HepG2 (cell line): ENCODE measurements around the gene SMKR1. TPM values are rescaled to one million over a fixed set of nuclear protein-coding genes. Genes with fewer than 3 reads are reported as not detected.

Experiments
- ATAC-seq: fragments of 200-7000 bp; cut with Tn5 transposase; 3 replicates; pipeline ENCODE4 v1.9.1; 2020; ENCODE audit warnings: mild to moderate bottlenecking, moderate library complexity
- BruUV-seq: library from RNA; stranded (reverse); fragments of 400-500 nt; replicated peaks from 2 replicates; lab custom pipeline; 2021; lab: Mats Ljungman, UMichigan
- CTCF ChIA-PET: fragments of 300-600 bp; formaldehyde crosslinking; extraction: SDS; loops from one replicate; lab custom pipeline; 2021; ENCODE audit warnings: low total read pairs, inconsistent platforms, low intra/inter-chr PET ratio; lab: Yijun Ruan, JAX
- POLR2A ChIA-PET: fragments of 350-600 bp; sonication (Branson Sonifier 250); formaldehyde crosslinking; loops from one replicate; lab custom pipeline; 2020; ENCODE audit warnings: antibody characterized with exemption, inconsistent platforms; lab: Yijun Ruan, JAX
- DNase-seq: peaks from one replicate; pipeline ENCODE4 v3.0.0-alpha.2; 2015; ENCODE audit warnings: low spot score
- FAIRE-seq: peaks from 3 replicates; lab custom pipeline; 2011; peaks lifted over from hg19 to GRCh38; lab: Jason Lieb, UNC
- H2AFZ ChIP-seq: one replicate; pipeline ENCODE4 v1.6.1; 2011; ENCODE audit warnings: low read length, inconsistent platforms
- H3K27ac ChIP-seq: fragments of 300-600 bp; 3 replicates; pipeline ENCODE4 v1.8.0; 2011; ENCODE audit warnings: mixed run types, mild to moderate bottlenecking, mixed read lengths, low read length, inconsistent platforms; ENCODE audit not compliant: insufficient read depth; ENCODE audit errors: extremely low read length
- H3K27me3 ChIP-seq, 2 experiments: fragments of 200-600 bp in 1 of 2; 2 replicates in 1 of 2; 3 replicates in 1 of 2; pipeline versions ENCODE4 v1.6.0 to v1.8.0; 2011; ENCODE audit warnings: low read length in 2 of 2, mild to moderate bottlenecking in 2 of 2, moderate library complexity in 2 of 2, inconsistent platforms in 1 of 2; ENCODE audit not compliant: insufficient read depth in 2 of 2, control insufficient read depth in 1 of 2
- H3K36me3 ChIP-seq, 2 experiments: fragments of 200-600 bp in 1 of 2; replicated peaks in 1 of 2; 2 replicates in 1 of 2; 3 replicates in 1 of 2; pipeline versions ENCODE4 v1.5.1 to v1.8.0; 2011; ENCODE audit warnings: low read length in 2 of 2, inconsistent platforms in 1 of 2; ENCODE audit not compliant: insufficient read depth in 2 of 2, control insufficient read depth in 1 of 2
- H3K4me1 ChIP-seq: 2 replicates; pipeline ENCODE4 v1.5.1; 2012; ENCODE audit warnings: low read length, inconsistent platforms; ENCODE audit not compliant: insufficient read depth
- H3K4me2 ChIP-seq: 2 replicates; pipeline ENCODE4 v1.6.0; 2011; ENCODE audit warnings: low read depth, low read length, inconsistent platforms
- H3K4me3 ChIP-seq, 3 experiments: fragments of 200-600 bp in 1 of 3; sonication (generic), shearing (Covaris generic) in 1 of 3; replicated peaks in 1 of 3; 2 replicates each; pipeline ENCODE4 v1.5.1; 2011 to 2016; ENCODE audit warnings: low read length in 3 of 3, inconsistent platforms in 2 of 3, low read depth in 2 of 3, mild to moderate bottlenecking in 2 of 3, control low read depth in 1 of 3, mixed read lengths in 1 of 3; ENCODE audit not compliant: insufficient read depth in 1 of 3
- H3K79me2 ChIP-seq: one replicate; pipeline ENCODE4 v1.6.1; 2011; ENCODE audit warnings: low read length, inconsistent platforms; ENCODE audit not compliant: insufficient read depth
- H3K9ac ChIP-seq: 2 replicates; pipeline ENCODE4 v1.6.0; 2011; ENCODE audit warnings: mild to moderate bottlenecking, low read depth, low read length, inconsistent platforms; ENCODE audit not compliant: insufficient read depth
- H3K9me3 ChIP-seq: 2 replicates; pipeline ENCODE4 v1.5.1; 2012; ENCODE audit warnings: mild to moderate bottlenecking, low read length
- H4K20me1 ChIP-seq: 2 replicates; pipeline ENCODE4 v1.6.0; 2011; ENCODE audit warnings: inconsistent platforms, mild to moderate bottlenecking, low read length, moderate library complexity; ENCODE audit not compliant: insufficient read depth
- ARID2 ChIP-seq: sonication (generic); formaldehyde crosslinking; IDR thresholded peaks from 2 replicates; pipeline ENCODE4 v1.8.1; 2022; ENCODE audit warnings: mild to moderate bottlenecking, missing genetic modification reagents, borderline replicate concordance
- DR1 ChIP-seq: sonication (generic); formaldehyde crosslinking; IDR thresholded peaks from 2 replicates; pipeline ENCODE4 v1.8.0; 2021; ENCODE audit warnings: mild to moderate bottlenecking, missing genetic modification reagents, inconsistent platforms
- ETV5 ChIP-seq: IDR thresholded peaks from 2 replicates; pipeline ENCODE4 v1.6.1; 2018; ENCODE audit warnings: missing biosample characterization, missing genetic modification reagents, inconsistent platforms, borderline replicate concordance
- GATAD2A ChIP-seq: IDR thresholded peaks from 2 replicates; pipeline ENCODE4 v1.6.1; 2016
- GTF2F1 ChIP-seq: fragments of 150-350 bp; IDR thresholded peaks from 2 replicates; pipeline ENCODE4 v1.6.1; 2014; ENCODE audit warnings: low read length
- HMG20B ChIP-seq: conservative IDR thresholded peaks from 2 replicates; pipeline ENCODE4 v1.6.1; 2016; ENCODE audit warnings: missing genetic modification reagents, missing compliant biosample characterization
- PAWR ChIP-seq: sonication (generic); formaldehyde crosslinking; IDR thresholded peaks from 2 replicates; pipeline ENCODE4 v1.4.0; 2020; ENCODE audit warnings: missing genetic modification reagents, mild to moderate bottlenecking, borderline replicate concordance
- SUZ12 ChIP-seq: fragments of 150-350 bp; IDR thresholded peaks from 2 replicates; pipeline ENCODE4 v1.6.1; 2014; ENCODE audit warnings: low read depth, low read length
- SYNCRIP ChIP-seq: fragments of 200-400 bp; formaldehyde crosslinking; IDR thresholded peaks from 2 replicates; pipeline ENCODE4 v1.6.1; 2018; ENCODE audit warnings: mild to moderate bottlenecking, low read depth, low read length; ENCODE audit not compliant: insufficient read depth
- WIZ ChIP-seq: sonication (generic); formaldehyde crosslinking; IDR thresholded peaks from 2 replicates; pipeline ENCODE4 v1.5.1; 2020; ENCODE audit warnings: mild to moderate bottlenecking, missing genetic modification reagents
- ZBTB21 ChIP-seq: sonication (generic); formaldehyde crosslinking; IDR thresholded peaks from 2 replicates; pipeline ENCODE4 v1.4.0; 2020; ENCODE audit warnings: missing genetic modification reagents
- ZFP36L2 ChIP-seq: sonication (generic); formaldehyde crosslinking; IDR thresholded peaks from 2 replicates; pipeline ENCODE4 v1.4.0; 2020; ENCODE audit warnings: missing genetic modification reagents
- ZNF639 ChIP-seq: conservative IDR thresholded peaks from 2 replicates; pipeline ENCODE4 v1.6.1; 2018; ENCODE audit warnings: missing genetic modification reagents
- in situ Hi-C: cut with HindIII; loops from 2 replicates; pipeline ENCODE4 v1.10.0; 2017; ENCODE audit warnings: low pct_unique_long_range_greater_than_20kb; ENCODE audit not compliant: extremely low pct_ligation_motif_present
- intact Hi-C: fragments of 100-400 bp; cut with micrococcal nuclease; formaldehyde crosslinking; loops from one replicate; pipeline ENCODE4 v1.10.0; 2022; ENCODE audit not compliant: unreplicated experiment
- polyA plus RNA-seq, 8 experiments: library from polyadenylated mRNA; depleted of rRNA in 3 of 8; stranded (reverse) in 7 of 8; unstranded in 1 of 8; fragments of >200 nt; fragmentation: Illumina TruSeq in 4 of 8; extraction: Trizol in 4 of 8; gene quantifications; 2 replicates each; pipeline versions ENCODE4 v1.2.1 to v1.2.3, GENCODE V29; 2011 to 2016; ENCODE audit warnings: low read depth in 4 of 8, missing spikeins in 1 of 8, mixed read lengths in 1 of 8; ENCODE audit not compliant: insufficient read depth in 1 of 8
- total RNA-seq, 5 experiments: library from RNA; depleted of rRNA; stranded (reverse); fragments of >200 nt; fragmentation: Illumina TruSeq; extraction: Trizol; gene quantifications; 2 replicates each; pipeline ENCODE4 v1.2.3, GENCODE V29; 2016; ENCODE audit warnings: low read depth in 1 of 5
- TF ChIP-seq, protein P1 (sequence below): sonication (generic); formaldehyde crosslinking; IDR thresholded peaks from 2 replicates; pipeline ENCODE4 v1.4.0; 2020; ENCODE audit warnings: missing genetic modification reagents, borderline replicate concordance

Gene SMKR1
- total and polyA plus RNA-seq, 2 of the 13 experiments (the other 11 are each of a cell fraction or from before 2014, with no cell fraction given) = 0.07 TPM; not detected in 1

- TF ChIP-seq, protein P1, sequence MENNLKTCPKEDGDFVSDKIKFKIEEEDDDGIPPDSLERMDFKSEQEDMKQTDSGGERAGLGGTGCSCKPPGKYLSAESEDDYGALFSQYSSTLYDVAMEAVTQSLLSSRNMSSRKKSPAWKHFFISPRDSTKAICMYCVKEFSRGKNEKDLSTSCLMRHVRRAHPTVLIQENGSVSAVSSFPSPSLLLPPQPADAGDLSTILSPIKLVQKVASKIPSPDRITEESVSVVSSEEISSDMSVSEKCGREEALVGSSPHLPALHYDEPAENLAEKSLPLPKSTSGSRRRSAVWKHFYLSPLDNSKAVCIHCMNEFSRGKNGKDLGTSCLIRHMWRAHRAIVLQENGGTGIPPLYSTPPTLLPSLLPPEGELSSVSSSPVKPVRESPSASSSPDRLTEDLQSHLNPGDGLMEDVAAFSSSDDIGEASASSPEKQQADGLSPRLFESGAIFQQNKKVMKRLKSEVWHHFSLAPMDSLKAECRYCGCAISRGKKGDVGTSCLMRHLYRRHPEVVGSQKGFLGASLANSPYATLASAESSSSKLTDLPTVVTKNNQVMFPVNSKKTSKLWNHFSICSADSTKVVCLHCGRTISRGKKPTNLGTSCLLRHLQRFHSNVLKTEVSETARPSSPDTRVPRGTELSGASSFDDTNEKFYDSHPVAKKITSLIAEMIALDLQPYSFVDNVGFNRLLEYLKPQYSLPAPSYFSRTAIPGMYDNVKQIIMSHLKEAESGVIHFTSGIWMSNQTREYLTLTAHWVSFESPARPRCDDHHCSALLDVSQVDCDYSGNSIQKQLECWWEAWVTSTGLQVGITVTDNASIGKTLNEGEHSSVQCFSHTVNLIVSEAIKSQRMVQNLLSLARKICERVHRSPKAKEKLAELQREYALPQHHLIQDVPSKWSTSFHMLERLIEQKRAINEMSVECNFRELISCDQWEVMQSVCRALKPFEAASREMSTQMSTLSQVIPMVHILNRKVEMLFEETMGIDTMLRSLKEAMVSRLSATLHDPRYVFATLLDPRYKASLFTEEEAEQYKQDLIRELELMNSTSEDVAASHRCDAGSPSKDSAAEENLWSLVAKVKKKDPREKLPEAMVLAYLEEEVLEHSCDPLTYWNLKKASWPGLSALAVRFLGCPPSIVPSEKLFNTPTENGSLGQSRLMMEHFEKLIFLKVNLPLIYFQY (CRISPR knock-in tag) = no peak
- TF ChIP-seq DR1 (CRISPR knock-in tag) = no peak
Observed at GRCh38 chr7:129536323-129536722, 34.0 kb downstream of the SMKR1 start (continued).

GRCh38 chr7:129538790-129539189 lies 36.5 kb downstream of the SMKR1 start:
- Histone ChIP-seq H3K9ac (no peak overlapping the region), H3K4me2 (no peak overlapping the region), H3K4me3 (no peak overlapping the region), H3K4me1 (peaks cover 13% of the 10 kb centered on the region), H2AFZ (no peak overlapping the region), H4K20me1 (no peaks in the 10 kb centered on the region), H3K79me2 (no peaks in the 10 kb centered on the region), H3K27ac (no peak overlapping the region), H3K9me3 (no peaks in the 10 kb centered on the region), H3K36me3 (no peaks in the 10 kb centered on the region), H3K27me3 (peaks cover 0 to 3% of the 10 kb centered on the region in 2 experiments; a peak in 2 of 5 replicates)
- FAIRE-seq (no peak), ATAC-seq (no peak), DNase-seq (no peak)
- in situ Hi-C loops (no loop called here), intact Hi-C loops (no loop called here)
- CTCF ChIA-PET = no interaction called here
- no TSS peak for BruUV-seq
- no peak for TF ChIP-seq ARID2
- TF ChIP-seq PAWR (CRISPR knock-in tag) = no peak
- no peak for TF ChIP-seq ZFP36L2 (CRISPR knock-in tag)
- no peak for TF ChIP-seq ZNF639 (CRISPR knock-in tag)
- TF ChIP-seq SYNCRIP = no peak
- TF ChIP-seq GATAD2A = no peak
- no peak for TF ChIP-seq SUZ12
- TF ChIP-seq HMG20B = no peak
- no peak for TF ChIP-seq ETV5 (CRISPR knock-in tag)
- TF ChIP-seq GTF2F1 = no peak
- no peak for TF ChIP-seq WIZ (CRISPR knock-in tag)
- TF ChIP-seq ZBTB21 (CRISPR knock-in tag) = no peak
- POLR2A ChIA-PET = no interaction called here
